GM21717 (cell line): ENCODE results near the gene XKR8.
"Not testable (repeated sequence)": the region's sequence is repeated elsewhere in the genome, so short reads cannot be mapped to it uniquely, and the experiment has no call there.

Source experiments
- ATAC-seq: cut with Tn5 transposase; IDR thresholded peaks from one replicate; pipeline ENCODE4 v1.9.1; 2021; ENCODE audit warnings: mild to moderate bottlenecking, moderate library complexity; ENCODE audit not compliant: unreplicated experiment

XKR8 gene

DNA sequence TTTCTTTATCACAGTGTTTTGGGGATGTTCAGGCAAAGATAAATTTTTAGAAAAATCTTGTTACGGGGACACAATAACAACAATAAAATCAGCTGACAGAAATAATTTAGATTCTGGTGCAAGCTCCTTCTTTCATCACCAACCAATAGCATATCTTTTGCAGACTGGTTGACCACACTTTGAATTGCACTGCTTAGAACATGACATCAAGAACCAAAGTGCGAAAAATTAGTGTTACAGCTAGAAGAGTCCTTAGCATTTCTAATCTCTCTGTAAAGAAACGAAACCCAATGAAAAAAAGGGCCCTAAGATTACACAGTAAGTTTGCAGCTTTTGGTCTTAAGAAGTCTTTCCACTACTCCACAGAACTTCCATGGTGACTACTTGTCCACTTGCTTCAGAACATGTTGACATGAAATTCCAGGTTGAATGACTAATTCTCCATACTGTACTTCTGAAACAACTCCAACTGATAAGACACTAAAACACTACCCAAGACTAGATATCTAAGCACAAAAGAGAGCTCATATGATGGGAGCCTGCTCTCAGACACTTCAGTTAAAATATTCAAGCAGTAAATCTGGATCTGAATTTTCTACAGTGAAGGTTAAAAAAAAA lies 31.3 kb downstream of the XKR8 start:
- ATAC-seq = no peak

GRCh38 chr1:27992276-27992675 lies 32.5 kb downstream of the XKR8 start:
- ATAC-seq = no peak

DNA sequence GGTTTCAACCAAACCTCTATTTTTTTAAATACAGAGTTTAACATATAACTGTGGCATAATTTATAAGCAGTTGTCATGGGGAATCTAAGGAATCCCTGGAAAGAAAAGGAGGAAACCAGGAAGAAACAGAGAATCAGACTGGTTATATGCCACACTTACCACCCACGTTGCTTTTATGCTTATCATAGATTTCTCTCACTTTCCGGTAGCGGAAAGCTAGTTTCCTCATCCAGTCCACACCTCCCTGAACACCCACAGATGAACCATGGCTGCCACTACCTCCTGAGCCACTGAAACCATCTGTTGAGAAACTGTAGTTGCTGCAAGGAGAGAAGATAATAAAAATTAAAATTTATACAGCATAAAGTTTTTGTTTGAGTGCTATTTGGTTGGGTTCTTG lies 33.5 kb downstream of the XKR8 start:
- no peak for ATAC-seq

GRCh38 chr1:27994060-27994459 lies 34.3 kb downstream of the XKR8 start:
- no peak for ATAC-seq

DNA sequence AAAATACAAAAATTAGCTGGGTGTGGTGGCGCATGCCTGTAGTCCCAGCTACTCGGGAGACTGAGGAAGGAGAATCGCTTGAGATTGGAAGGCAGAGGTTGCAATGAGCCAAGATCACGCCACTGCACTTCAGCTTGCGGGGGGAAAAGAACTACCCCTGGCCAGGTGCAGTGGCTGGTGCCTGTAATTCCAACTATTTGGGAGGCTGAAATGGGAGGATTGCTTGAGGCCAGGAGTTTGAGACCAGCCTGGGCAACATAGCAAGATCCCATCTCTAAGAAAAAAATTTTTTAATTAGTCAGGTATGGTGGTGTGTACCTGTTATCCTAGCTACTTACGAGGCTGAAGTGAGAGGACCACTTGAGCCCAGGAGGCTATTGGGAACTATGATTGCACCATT lies 34.8 kb downstream of the XKR8 start:
- not testable (repeated sequence) for ATAC-seq

DNA sequence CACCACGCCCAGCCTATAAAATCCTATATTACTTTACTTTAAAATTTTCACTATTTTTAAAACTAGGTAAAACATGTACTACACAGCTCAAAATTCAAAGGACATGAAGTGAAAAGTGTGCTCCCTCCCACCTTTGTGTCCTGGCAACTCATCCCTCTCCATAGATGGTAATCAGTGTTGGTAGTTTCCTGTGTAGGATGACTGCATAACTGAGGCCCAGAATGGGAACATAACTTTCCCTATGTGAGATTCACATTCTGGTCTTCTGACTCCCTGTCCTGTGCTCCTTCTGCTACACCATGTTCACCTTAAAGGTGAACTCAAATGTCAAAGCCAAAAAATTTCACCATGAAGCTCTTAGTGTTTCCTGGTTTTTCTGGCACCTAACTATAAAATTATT lies 39.3 kb downstream of the XKR8 start:
- ATAC-seq = no peak

GRCh38 chr1:28002600-28002999 lies 42.8 kb downstream of the XKR8 start:
- ATAC-seq = no peak

- not testable (repeated sequence) for ATAC-seq
Measured at GRCh38 chr1:28003117-28003516, 43.3 kb downstream of the XKR8 start.

GRCh38 chr1:28010969-28011368 lies 51.2 kb downstream of the XKR8 start:
- ATAC-seq = no peak
